Stomach (tissue), 4 donors: Measurements from ENCODE around the gene ZNF438.

Source experiments
- EP300 ChIP-seq: sonication (generic); formaldehyde crosslinking; IDR thresholded peaks from one replicate; pipeline ENCODE4 v1.6.1; 2017; ENCODE audit warnings: antibody characterized with exemption
- POLR2A ChIP-seq, 4 donors: fragments of 450-650 bp; IDR thresholded peaks; one replicate each; pipeline ENCODE4 v1.6.1; 2016; ENCODE audit warnings: antibody characterized with exemption in 4 of 4, control low read depth in 2 of 4, mild to moderate bottlenecking in 1 of 4, moderate library complexity in 1 of 4
- TF ChIP-seq, protein P1 (sequence below), 7 experiments: fragments of 450-650 bp in 4 of 7; fragments of 200-600 bp in 3 of 7; sonication (generic) in 3 of 7; IDR thresholded peaks; one replicate each; pipeline ENCODE4 v1.5.1; 2016 to 2019; ENCODE audit warnings: antibody characterized with exemption in 7 of 7, control low read depth in 2 of 7, mild to moderate bottlenecking in 1 of 7

DNA sequence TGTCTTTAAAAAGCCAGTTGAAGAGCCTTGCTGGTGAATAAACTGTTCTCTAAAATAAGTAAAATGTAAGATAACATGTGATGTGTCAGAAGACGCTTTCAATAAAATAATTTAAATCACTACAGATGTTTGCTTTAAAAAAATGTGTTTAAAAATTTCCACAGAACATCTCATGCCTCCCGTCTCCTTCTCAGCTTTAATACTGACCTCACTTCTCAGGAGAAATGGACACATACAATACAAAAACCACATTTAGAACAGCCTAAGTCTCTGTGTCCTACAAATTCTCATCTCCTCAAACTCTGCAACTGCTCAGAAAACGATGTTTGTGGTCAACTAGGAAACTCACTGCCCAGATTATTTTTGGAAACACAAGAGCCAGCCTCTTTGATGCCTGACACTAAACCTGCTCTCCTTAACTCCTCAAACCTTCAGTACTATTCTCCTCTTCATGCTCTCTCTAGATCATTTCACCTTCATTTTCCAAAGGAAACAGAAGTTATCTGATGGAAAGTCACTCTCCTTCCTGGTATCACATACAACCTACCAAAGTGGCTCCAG lies 120.3 kb downstream of the ZNF438 start:
- TF ChIP-seq, protein P1, sequence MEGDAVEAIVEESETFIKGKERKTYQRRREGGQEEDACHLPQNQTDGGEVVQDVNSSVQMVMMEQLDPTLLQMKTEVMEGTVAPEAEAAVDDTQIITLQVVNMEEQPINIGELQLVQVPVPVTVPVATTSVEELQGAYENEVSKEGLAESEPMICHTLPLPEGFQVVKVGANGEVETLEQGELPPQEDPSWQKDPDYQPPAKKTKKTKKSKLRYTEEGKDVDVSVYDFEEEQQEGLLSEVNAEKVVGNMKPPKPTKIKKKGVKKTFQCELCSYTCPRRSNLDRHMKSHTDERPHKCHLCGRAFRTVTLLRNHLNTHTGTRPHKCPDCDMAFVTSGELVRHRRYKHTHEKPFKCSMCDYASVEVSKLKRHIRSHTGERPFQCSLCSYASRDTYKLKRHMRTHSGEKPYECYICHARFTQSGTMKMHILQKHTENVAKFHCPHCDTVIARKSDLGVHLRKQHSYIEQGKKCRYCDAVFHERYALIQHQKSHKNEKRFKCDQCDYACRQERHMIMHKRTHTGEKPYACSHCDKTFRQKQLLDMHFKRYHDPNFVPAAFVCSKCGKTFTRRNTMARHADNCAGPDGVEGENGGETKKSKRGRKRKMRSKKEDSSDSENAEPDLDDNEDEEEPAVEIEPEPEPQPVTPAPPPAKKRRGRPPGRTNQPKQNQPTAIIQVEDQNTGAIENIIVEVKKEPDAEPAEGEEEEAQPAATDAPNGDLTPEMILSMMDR (IDR thresholded peaks at IDR 0.05), result no peak
- TF ChIP-seq EP300 (no peak), POLR2A (IDR thresholded peaks at IDR 0.05) (no peak)
